ENCODE results near the gene PHACTR2.
"Not testable (repeated sequence)": the region's sequence is repeated elsewhere in the genome, so short reads cannot be mapped to it uniquely, and the experiment has no call there.

The PHACTR2 gene

GRCh38 chr6:143666007-143666406 lies 11.8 kb upstream of the PHACTR2 start:
- not testable (repeated sequence) for H4K91ac ChIP-seq (ENCODE audit: low read depth, low read length); H2BK120ac ChIP-seq (ENCODE audit: insufficient read depth, low read length, poor library complexity); H3K4me2 ChIP-seq (ENCODE audit: low read length); H3K4me1 ChIP-seq (ENCODE audit: control insufficient read depth in 1 of 2, insufficient read depth in 2 of 2, low read length in 2 of 2); H2AK5ac ChIP-seq (ENCODE audit: low read length); H3K4ac ChIP-seq (ENCODE audit: low read depth, low read length); H3K27ac ChIP-seq (ENCODE audit: low read depth, low read length); H2AFZ ChIP-seq (ENCODE audit: insufficient read depth, low read length, poor library complexity); H3K9ac ChIP-seq (ENCODE audit: low read length); H3K18ac ChIP-seq (ENCODE audit: low read length); DNase-seq; H3K4me3 ChIP-seq (ENCODE audit: low read depth, low read length); H3K27me3 ChIP-seq (ENCODE audit: insufficient read depth, low read length); H3K36me3 ChIP-seq (ENCODE audit: control insufficient read depth in 1 of 2, insufficient read depth in 2 of 2, low read length in 2 of 2); H3K79me1 ChIP-seq (ENCODE audit: low read length); H2BK12ac ChIP-seq (ENCODE audit: low read length); H4K12ac ChIP-seq (ENCODE audit: low read depth, low read length); H3K9me3 ChIP-seq (ENCODE audit: insufficient read depth, low read depth, low read length); H2BK5ac ChIP-seq (ENCODE audit: low read depth, low read length, poor library complexity); H4K8ac ChIP-seq (ENCODE audit: low read depth, low read length); H3K79me2 ChIP-seq (ENCODE audit: control insufficient read depth, insufficient read depth, low read length, poor library complexity); H3K14ac ChIP-seq (ENCODE audit: low read length); H3K23ac ChIP-seq (ENCODE audit: low read length)
- no CpG with 5 or more reads among the region's 1 CpG for WGBS (ENCODE audit: extremely low coverage, insufficient coverage, insufficient read length)

- WGBS (ENCODE audit: extremely low coverage, insufficient coverage, insufficient read length), result no CpG with 5 or more reads among the region's 1 CpG
- H3K4ac ChIP-seq (ENCODE audit: low read depth, low read length), result not testable (repeated sequence)
Observed at GRCh38 chr6:143669483-143669882, 8.3 kb upstream of the PHACTR2 start.

GRCh38 chr6:143673669-143674068 lies 4.1 kb upstream of the PHACTR2 start:
- WGBS (ENCODE audit: extremely low coverage, insufficient coverage, insufficient read length), result no CpG with 5 or more reads among the region's 4 CpGs
- DNase-seq, result peak; percentile 76 to 96
- Histone ChIP-seq H2BK5ac (ENCODE audit: low read depth, low read length, poor library complexity) (peak overlapping the region; percentile 68), H3K79me2 (ENCODE audit: control insufficient read depth, insufficient read depth, low read length, poor library complexity) (peaks cover 6% of the 10 kb centered on the region), H2BK12ac (ENCODE audit: low read length) (peak overlapping the region; percentile 58), H3K18ac (ENCODE audit: low read length) (no peak overlapping the region), H3K4ac (ENCODE audit: low read depth, low read length) (no peak overlapping the region), H3K4me2 (ENCODE audit: low read length) (peak overlapping the region; percentile 45), H3K9me3 (ENCODE audit: insufficient read depth, low read depth, low read length) (no peaks in the 10 kb centered on the region), H3K79me1 (ENCODE audit: low read length) (peaks cover 15% of the 10 kb centered on the region), H3K36me3 (ENCODE audit: control insufficient read depth in 1 of 2, insufficient read depth in 2 of 2, low read length in 2 of 2) (no peaks in the 10 kb centered on the region), H3K4me3 (ENCODE audit: low read depth, low read length) (no peak overlapping the region), H2AK5ac (ENCODE audit: low read length) (no peak overlapping the region), H3K4me1 (ENCODE audit: control insufficient read depth in 1 of 2, insufficient read depth in 2 of 2, low read length in 2 of 2) (peaks cover 9 to 13% of the 10 kb centered on the region in 2 experiments), H2AFZ (ENCODE audit: insufficient read depth, low read length, poor library complexity) (no peak overlapping the region), H4K8ac (ENCODE audit: low read depth, low read length) (no peak overlapping the region), H3K27me3 (ENCODE audit: insufficient read depth, low read length) (no peaks in the 10 kb centered on the region), H3K23ac (ENCODE audit: low read length) (no peak overlapping the region), H3K9ac (ENCODE audit: low read length) (no peak overlapping the region), H2BK120ac (ENCODE audit: insufficient read depth, low read length, poor library complexity) (no peak overlapping the region), H4K91ac (ENCODE audit: low read depth, low read length) (peak overlapping the region; percentile 6), H3K14ac (ENCODE audit: low read length) (no peak overlapping the region), H3K27ac (ENCODE audit: low read depth, low read length) (peak overlapping the region; percentile 20), H4K12ac (ENCODE audit: low read depth, low read length) (no peak overlapping the region)

More at GRCh38 chr6:143669483-143669882, 8.3 kb upstream of the PHACTR2 start:
- H2BK5ac ChIP-seq (ENCODE audit: low read depth, low read length, poor library complexity); H4K91ac ChIP-seq (ENCODE audit: low read depth, low read length); H3K27me3 ChIP-seq (ENCODE audit: insufficient read depth, low read length); H3K9me3 ChIP-seq (ENCODE audit: insufficient read depth, low read depth, low read length); H3K27ac ChIP-seq (ENCODE audit: low read depth, low read length); H3K79me2 ChIP-seq (ENCODE audit: control insufficient read depth, insufficient read depth, low read length, poor library complexity); H3K36me3 ChIP-seq (ENCODE audit: control insufficient read depth in 1 of 2, insufficient read depth in 2 of 2, low read length in 2 of 2); H3K4me3 ChIP-seq (ENCODE audit: low read depth, low read length); H3K4me2 ChIP-seq (ENCODE audit: low read length); H4K8ac ChIP-seq (ENCODE audit: low read depth, low read length); H3K4me1 ChIP-seq (ENCODE audit: control insufficient read depth in 1 of 2, insufficient read depth in 2 of 2, low read length in 2 of 2); H2AFZ ChIP-seq (ENCODE audit: insufficient read depth, low read length, poor library complexity); H3K18ac ChIP-seq (ENCODE audit: low read length); H3K9ac ChIP-seq (ENCODE audit: low read length); H3K79me1 ChIP-seq (ENCODE audit: low read length); DNase-seq; H2AK5ac ChIP-seq (ENCODE audit: low read length); H2BK120ac ChIP-seq (ENCODE audit: insufficient read depth, low read length, poor library complexity); H3K23ac ChIP-seq (ENCODE audit: low read length); H4K12ac ChIP-seq (ENCODE audit: low read depth, low read length); H2BK12ac ChIP-seq (ENCODE audit: low read length); H3K14ac ChIP-seq (ENCODE audit: low read length): not testable (repeated sequence)

GRCh38 chr6:143674483-143675381 lies 3.0 kb upstream of the PHACTR2 start:
- H4K12ac ChIP-seq (ENCODE audit: low read depth, low read length), result peak overlapping the region; percentile 77
- H3K9me3 ChIP-seq (ENCODE audit: insufficient read depth, low read depth, low read length), result no peaks in the 10 kb centered on the region
- H4K8ac ChIP-seq (ENCODE audit: low read depth, low read length), result peak overlapping the region; percentile 49
- H3K23ac ChIP-seq (ENCODE audit: low read length), result no peak overlapping the region
- H2BK12ac ChIP-seq (ENCODE audit: low read length), result peak overlapping the region; percentile 100
- H3K79me1 ChIP-seq (ENCODE audit: low read length), result peaks cover 17% of the 10 kb centered on the region
- WGBS (ENCODE audit: extremely low coverage, insufficient coverage, insufficient read length), result no CpG with 5 or more reads among the region's 3 CpGs
- H2AK5ac ChIP-seq (ENCODE audit: low read length), result peak overlapping the region; percentile 92
- peak overlapping the region; percentile 89 for H2BK5ac ChIP-seq (ENCODE audit: low read depth, low read length, poor library complexity)
- H3K4ac ChIP-seq (ENCODE audit: low read depth, low read length), result peak overlapping the region; percentile 57
- no peak overlapping the region for H3K4me3 ChIP-seq (ENCODE audit: low read depth, low read length)
- H3K14ac ChIP-seq (ENCODE audit: low read length), result peak overlapping the region; percentile 83
- H3K27ac ChIP-seq (ENCODE audit: low read depth, low read length), result peak overlapping the region; percentile 79
- peak in 1 of 2 donors; percentile 4 for DNase-seq
- no peak overlapping the region for H3K9ac ChIP-seq (ENCODE audit: low read length)
- no peaks in the 10 kb centered on the region for H3K36me3 ChIP-seq (ENCODE audit: control insufficient read depth in 1 of 2, insufficient read depth in 2 of 2, low read length in 2 of 2)
- H2AFZ ChIP-seq (ENCODE audit: insufficient read depth, low read length, poor library complexity), result peak overlapping the region; percentile 50
- H3K27me3 ChIP-seq (ENCODE audit: insufficient read depth, low read length), result no peaks in the 10 kb centered on the region
- peaks cover 9 to 13% of the 10 kb centered on the region in 2 experiments for H3K4me1 ChIP-seq (ENCODE audit: control insufficient read depth in 1 of 2, insufficient read depth in 2 of 2, low read length in 2 of 2)
- H3K79me2 ChIP-seq (ENCODE audit: control insufficient read depth, insufficient read depth, low read length, poor library complexity), result peaks cover 6% of the 10 kb centered on the region
- H3K4me2 ChIP-seq (ENCODE audit: low read length), result no peak overlapping the region
- peak overlapping the region; percentile 97 for H2BK120ac ChIP-seq (ENCODE audit: insufficient read depth, low read length, poor library complexity)
- H4K91ac ChIP-seq (ENCODE audit: low read depth, low read length), result peak overlapping the region; percentile 88
- H3K18ac ChIP-seq (ENCODE audit: low read length), result peak overlapping the region; percentile 79

All from trophoblast cell (in vitro differentiated cells and primary cell).